ENCODE results near the gene MAPKBP1. TPM values are rescaled to one million over a fixed set of nuclear protein-coding genes. Genes with fewer than 3 reads are reported as not detected.

The MAPKBP1 gene
- total RNA-seq, 1 experiment from 2014 or later = 9.9 TPM

GRCh38 chr15:41876689-41877088 lies 102.4 kb downstream of the MAPKBP1 start:
- no peak for TF ChIP-seq CTCF (IDR thresholded peaks at IDR 0.05; ENCODE audit: unreplicated experiment)
- Mint-ChIP-seq H3K36me3 (ENCODE audit: insufficient read depth, unreplicated experiment) (no peaks in the 10 kb centered on the region), H3K4me3 (ENCODE audit: low read depth, unreplicated experiment) (no peak overlapping the region), H3K27ac (ENCODE audit: unreplicated experiment) (no peak overlapping the region), H3K9me3 (ENCODE audit: low read depth, unreplicated experiment) (no peaks in the 10 kb centered on the region), H3K27me3 (ENCODE audit: unreplicated experiment) (peaks cover 42% of the 10 kb centered on the region), H3K4me1 (ENCODE audit: low read depth, unreplicated experiment) (no peaks in the 10 kb centered on the region)
- CTCF ChIA-PET = no interaction called here
- DNase-seq = no peak
- intact Hi-C loops (cut with micrococcal nuclease; ENCODE audit: unreplicated experiment) = no loop called here
- BruUV-seq (replicated peaks) = no TSS peak

Small RNA genes lying within 50 kb of the gene (microRNA-seq; reads per million reads assigned to microRNA genes)
- not detected for gene MIR4310

Other genes starting within 250 kb of the MAPKBP1 start
- gene RPAP1, start 230.2 kb upstream of the MAPKBP1 start, total RNA-seq (2022) = 33.3 and 35.4 TPM in 2 replicates
- 5.5 and 8.1 TPM in 2 replicates for gene TYRO3, start 215.3 kb upstream of the MAPKBP1 start, total RNA-seq (2022)
- 26.4 and 29.4 TPM in 2 replicates for gene MGA, start 114.1 kb upstream of the MAPKBP1 start, total RNA-seq (2022)
- 9.4 and 9.7 TPM in 2 replicates for gene JMJD7, start 53.6 kb downstream of the MAPKBP1 start, total RNA-seq (2022)
- 4.1 and 6.8 TPM in 2 replicates for gene PLA2G4B, start 64.4 kb downstream of the MAPKBP1 start, total RNA-seq (2022)
- 0.64 and 0.69 TPM in 2 replicates for gene SPTBN5, start 119.6 kb downstream of the MAPKBP1 start, total RNA-seq (2022)
- gene EHD4, start 198.1 kb downstream of the MAPKBP1 start, total RNA-seq (2022) = 20.2 and 20.7 TPM in 2 replicates
- 0.09 TPM in 1 of 2 replicates, not detected in the other for gene PLA2G4E, start 246.6 kb downstream of the MAPKBP1 start, total RNA-seq (2022)

Measured in Calu3 (cell line).